ENCODE data around the gene MYRF.

DNA sequence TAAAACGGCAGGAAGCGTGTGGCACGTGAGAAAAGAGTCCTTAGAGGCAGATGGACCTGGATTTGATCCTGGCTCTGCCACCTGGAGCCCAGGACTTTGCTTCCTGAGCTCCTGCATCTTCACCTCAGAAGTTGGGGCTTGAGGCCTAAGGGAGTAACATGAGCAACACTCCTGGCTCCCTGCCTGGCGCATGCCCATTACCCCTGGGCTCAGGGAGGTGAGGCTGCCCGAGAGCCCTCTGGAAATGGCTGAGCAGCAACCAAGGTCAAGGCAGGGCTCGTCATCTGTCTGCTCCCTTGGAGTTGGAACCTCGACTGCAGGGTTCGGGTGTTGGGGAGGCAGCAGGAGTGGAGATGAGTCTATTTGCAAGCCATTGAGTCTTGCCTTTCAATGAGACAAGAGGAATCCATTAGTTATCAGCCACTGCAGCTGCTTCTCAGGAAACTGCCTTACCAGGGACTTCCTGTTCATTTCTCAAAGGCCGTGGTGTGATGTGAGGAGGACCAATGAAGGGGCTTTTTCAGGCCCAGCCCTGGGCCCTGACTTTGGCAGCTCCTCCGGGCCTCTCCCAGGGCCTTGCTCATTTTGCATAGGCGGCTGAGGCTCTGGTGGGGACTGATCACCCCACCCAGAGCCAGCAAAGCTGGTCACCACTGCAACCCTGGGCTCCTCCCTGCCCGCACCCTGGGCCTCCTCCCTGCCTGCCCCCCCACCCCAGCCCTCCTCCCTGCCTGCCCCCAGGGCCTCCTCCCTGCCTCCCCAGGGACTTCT is 82.0 kb downstream of the MYRF start:
- TF ChIP-seq, protein P1, sequence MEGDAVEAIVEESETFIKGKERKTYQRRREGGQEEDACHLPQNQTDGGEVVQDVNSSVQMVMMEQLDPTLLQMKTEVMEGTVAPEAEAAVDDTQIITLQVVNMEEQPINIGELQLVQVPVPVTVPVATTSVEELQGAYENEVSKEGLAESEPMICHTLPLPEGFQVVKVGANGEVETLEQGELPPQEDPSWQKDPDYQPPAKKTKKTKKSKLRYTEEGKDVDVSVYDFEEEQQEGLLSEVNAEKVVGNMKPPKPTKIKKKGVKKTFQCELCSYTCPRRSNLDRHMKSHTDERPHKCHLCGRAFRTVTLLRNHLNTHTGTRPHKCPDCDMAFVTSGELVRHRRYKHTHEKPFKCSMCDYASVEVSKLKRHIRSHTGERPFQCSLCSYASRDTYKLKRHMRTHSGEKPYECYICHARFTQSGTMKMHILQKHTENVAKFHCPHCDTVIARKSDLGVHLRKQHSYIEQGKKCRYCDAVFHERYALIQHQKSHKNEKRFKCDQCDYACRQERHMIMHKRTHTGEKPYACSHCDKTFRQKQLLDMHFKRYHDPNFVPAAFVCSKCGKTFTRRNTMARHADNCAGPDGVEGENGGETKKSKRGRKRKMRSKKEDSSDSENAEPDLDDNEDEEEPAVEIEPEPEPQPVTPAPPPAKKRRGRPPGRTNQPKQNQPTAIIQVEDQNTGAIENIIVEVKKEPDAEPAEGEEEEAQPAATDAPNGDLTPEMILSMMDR (conservative IDR thresholded peaks at IDR 0.05; ENCODE audit: low read depth, low read length), result no peak
- no peak for TF ChIP-seq RAD21 (IDR thresholded peaks at IDR 0.05; ENCODE audit: low read length)
- TF ChIP-seq POLR2A (IDR thresholded peaks at IDR 0.05; ENCODE audit: low read depth, low read length), result no peak
- no peak for TF ChIP-seq RFX5 (IDR thresholded peaks at IDR 0.05; ENCODE audit: low read depth, low read length)
